ENCODE results near the gene MRPL57. TPM values are rescaled to one million over a fixed set of nuclear protein-coding genes. Genes with fewer than 3 reads are reported as not detected.
A peak's percentile ranks its signal among the peaks of the same experiment; 100 is the strongest.
"Not testable (repeated sequence)": the region's sequence is repeated elsewhere in the genome, so short reads cannot be mapped to it uniquely, and the experiment has no call there.

Gene MRPL57
- 10 to 100 TPM; 26.1 to 26.8 TPM for total RNA-seq

DNA sequence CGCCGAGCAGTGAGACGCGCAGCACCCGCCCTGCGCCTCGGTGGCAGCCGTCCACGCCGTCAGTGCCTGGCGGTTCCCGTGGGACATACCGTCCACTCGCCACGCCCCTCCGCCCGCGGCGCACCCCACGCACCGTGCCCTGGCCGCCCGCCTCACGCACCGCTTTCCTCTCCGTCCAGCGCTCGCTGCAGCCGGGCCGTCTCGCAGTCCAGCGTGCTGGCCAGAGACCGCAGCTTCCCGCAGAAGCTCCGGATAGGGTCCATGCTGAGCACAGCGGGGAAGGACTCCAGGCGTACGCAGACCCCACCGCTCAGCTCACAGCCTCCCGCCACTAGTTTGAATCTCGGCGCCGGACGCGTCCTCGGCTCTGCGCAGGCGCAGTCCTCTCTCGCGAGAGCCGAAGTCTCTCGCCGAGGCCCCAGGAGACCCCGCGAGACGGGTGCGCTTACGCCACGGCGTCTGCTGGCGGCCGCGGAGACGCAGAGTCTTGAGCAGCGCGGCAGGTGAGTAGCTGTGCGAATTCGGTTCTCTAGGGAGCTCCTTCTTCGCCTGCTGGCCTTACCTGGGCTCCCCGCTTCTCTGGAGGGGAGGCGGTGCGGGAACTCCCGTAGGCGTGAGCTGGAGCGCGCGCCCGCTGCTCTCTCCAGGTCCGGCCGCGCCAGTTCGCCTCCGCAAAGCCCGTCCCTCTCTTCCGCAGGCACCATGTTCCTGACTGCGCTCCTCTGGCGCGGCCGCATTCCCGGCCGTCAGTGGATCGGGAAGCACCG is at the start of gene MRPL57, which contains the start of gene SKA3:
Gene MRPL57, plus strand, starts transcription at position 444 of the 767 bp plus-strand sequence. Its CDS starts 259 bp downstream, at position 703.
Gene SKA3, minus strand, starts transcription at position 338 of the 767 bp plus-strand sequence. Its CDS starts 75 bp downstream, at position 263.
- Mint-ChIP-seq H3K4me3 (peak within 1 kb of the TSS; percentile 96), H3K27me3 (no peaks in the 10 kb centered on the region), H3K27ac (peak within 1 kb of the TSS; percentile 97), H3K4me1 (peaks cover 15% of the 10 kb centered on the region), H3K36me3 (peaks cover 36% of the 10 kb centered on the region), H3K9me3 (no peaks in the 10 kb centered on the region)
- peak; percentile 96 for DNase-seq

DNA sequence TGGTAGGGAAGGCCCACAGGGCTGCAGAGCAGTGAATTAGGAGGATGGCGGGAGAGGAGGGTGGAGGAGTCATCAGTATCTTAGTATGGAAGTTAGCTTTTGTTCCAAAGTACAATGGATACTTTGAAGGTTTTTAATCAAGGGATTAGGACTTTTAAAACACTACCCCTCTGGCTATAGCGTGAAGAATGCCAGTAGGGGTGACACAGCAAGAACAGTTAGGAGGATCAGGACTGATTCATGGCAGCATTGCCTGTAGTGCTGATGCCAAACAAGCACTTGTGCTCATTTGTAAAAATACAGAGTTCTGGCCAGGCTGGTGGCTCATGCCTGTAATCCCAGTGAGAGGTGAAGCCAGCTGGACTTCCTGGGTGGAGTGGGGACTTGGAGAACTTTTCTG is 46.3 kb upstream of the MRPL57 start:
- Mint-ChIP-seq H3K27ac (no peak overlapping the region), H3K4me3 (no peak overlapping the region), H3K36me3 (no peaks in the 10 kb centered on the region), H3K4me1 (no peaks in the 10 kb centered on the region), H3K9me3 (no peaks in the 10 kb centered on the region), H3K27me3 (peaks cover 6% of the 10 kb centered on the region)
- no peak for DNase-seq

DNA sequence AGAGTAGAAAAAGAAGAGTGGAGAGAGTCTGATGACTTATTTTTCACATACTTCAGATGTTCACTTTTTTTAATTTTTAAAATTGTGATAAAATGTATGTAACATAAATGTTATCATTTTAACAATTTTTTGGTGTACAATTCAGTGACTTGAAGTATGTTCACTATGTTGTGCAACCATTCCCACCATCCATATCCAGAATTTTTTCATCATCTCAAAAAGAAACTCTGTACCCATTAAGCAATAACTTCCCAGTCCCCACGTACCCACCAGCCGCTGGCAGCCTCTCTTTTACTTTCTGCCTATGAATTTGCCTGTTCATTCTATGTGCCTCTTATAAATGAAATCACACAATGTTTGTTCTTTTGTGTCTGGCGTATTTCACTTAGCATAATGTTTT is 43.4 kb upstream of the MRPL57 start:
- Mint-ChIP-seq H3K27ac (no peak overlapping the region), H3K9me3 (no peaks in the 10 kb centered on the region), H3K36me3 (no peaks in the 10 kb centered on the region), H3K4me1 (no peaks in the 10 kb centered on the region), H3K4me3 (no peak overlapping the region), H3K27me3 (peaks cover 12% of the 10 kb centered on the region)
- DNase-seq, result no peak

DNA sequence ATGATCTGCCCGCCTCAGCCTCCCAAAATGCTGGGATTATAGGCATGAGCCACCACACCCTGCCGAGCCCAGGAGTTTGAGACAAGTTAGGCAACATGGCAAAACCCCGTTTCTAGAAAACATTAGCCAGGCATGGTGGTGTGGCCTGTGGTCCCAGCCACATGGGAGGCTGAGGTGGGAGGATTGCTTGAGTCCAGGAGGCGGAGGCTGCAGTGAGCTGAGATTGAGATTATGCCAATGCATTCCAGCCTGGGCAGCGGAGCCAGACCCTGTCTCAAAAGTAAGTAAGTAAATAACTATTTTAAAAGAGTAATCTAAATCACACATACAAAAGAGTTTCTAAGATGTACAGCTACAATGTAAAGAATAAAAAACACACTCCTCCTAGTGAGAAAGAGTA is 42.0 kb upstream of the MRPL57 start:
- Mint-ChIP-seq H3K4me1 (peaks cover under 1% of the 10 kb centered on the region), H3K27ac (no peak overlapping the region), H3K27me3 (peaks cover 12% of the 10 kb centered on the region), H3K36me3 (peaks cover 2% of the 10 kb centered on the region), H3K4me3 (no peak overlapping the region), H3K9me3 (no peaks in the 10 kb centered on the region)
- DNase-seq, result no peak

DNA sequence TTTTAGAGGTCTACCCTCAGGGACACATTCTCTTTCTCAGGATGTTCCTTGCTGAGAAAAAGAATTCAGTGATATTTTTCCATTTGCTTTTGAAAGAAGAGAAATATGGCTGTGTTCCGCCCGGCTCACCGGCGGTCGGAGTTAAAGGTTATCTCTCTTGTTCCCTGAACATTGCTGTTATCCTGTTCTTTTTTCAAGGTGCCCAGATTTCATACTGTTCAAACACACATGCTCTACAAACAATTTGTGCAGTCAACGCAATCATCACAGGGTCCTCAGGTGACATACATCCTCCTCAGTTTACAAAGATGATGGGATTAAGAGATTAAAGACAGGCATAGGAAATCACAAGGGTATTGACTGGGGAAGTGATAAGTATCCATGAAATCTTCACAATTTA is 40.6 kb upstream of the MRPL57 start:
- not testable (repeated sequence) for H3K27ac Mint-ChIP-seq, H3K4me1 Mint-ChIP-seq, H3K9me3 Mint-ChIP-seq, DNase-seq, H3K4me3 Mint-ChIP-seq
- H3K36me3 Mint-ChIP-seq, result peaks cover 12% of the 10 kb centered on the region
- peaks cover 12% of the 10 kb centered on the region for H3K27me3 Mint-ChIP-seq

DNA sequence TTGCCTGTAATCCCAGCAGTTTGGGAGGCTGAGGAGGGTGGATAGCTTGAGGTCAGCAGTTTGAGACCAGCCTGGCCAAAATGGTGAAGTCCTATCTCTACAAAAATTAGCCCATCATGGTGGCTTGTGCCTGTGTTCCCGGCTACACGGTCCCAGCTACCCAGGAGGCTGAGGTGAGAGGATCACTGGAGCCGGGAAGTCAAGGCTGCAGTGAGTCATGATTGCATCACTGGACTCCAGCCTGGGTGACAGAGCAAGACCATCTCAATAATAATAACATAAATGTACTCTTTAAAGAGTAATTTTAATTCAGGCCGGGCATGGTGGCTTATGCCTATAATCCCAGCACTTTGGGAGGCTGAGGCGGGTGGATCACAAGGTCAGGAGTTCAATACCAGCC is 38.8 kb upstream of the MRPL57 start:
- DNase-seq, result no peak
- H3K27ac Mint-ChIP-seq, result no peak overlapping the region
- no peaks in the 10 kb centered on the region for H3K9me3 Mint-ChIP-seq
- H3K4me1 Mint-ChIP-seq, result peaks cover 5% of the 10 kb centered on the region
- H3K27me3 Mint-ChIP-seq, result peaks cover 12% of the 10 kb centered on the region
- no peak overlapping the region for H3K4me3 Mint-ChIP-seq
- H3K36me3 Mint-ChIP-seq, result peaks cover 24% of the 10 kb centered on the region

DNA sequence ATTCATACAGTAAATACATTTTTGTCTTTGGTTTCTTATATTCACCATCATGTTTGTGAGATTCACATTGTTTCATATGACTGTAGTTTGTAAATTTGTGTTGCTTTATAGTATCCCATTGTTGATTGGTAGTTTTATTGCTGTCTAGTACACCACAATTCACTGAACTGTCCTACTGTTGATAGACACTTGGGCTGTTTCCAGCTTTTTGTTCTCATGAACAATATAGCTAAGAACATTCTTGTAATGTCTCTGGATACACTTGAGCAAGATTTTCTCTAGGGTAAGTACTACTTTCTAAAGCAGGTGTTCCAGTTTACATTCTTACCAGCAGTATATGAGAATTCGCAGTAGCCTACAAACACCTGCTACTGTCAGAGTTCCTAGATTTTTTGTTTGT is 37.9 kb upstream of the MRPL57 start:
- H3K36me3 Mint-ChIP-seq, result peaks cover 32% of the 10 kb centered on the region
- peaks cover 8% of the 10 kb centered on the region for H3K27me3 Mint-ChIP-seq
- H3K27ac Mint-ChIP-seq, result peak overlapping the region; percentile 65
- H3K9me3 Mint-ChIP-seq, result no peaks in the 10 kb centered on the region
- H3K4me3 Mint-ChIP-seq, result peak overlapping the region; percentile 47
- DNase-seq, result no peak
- peaks cover 14% of the 10 kb centered on the region for H3K4me1 Mint-ChIP-seq

DNA sequence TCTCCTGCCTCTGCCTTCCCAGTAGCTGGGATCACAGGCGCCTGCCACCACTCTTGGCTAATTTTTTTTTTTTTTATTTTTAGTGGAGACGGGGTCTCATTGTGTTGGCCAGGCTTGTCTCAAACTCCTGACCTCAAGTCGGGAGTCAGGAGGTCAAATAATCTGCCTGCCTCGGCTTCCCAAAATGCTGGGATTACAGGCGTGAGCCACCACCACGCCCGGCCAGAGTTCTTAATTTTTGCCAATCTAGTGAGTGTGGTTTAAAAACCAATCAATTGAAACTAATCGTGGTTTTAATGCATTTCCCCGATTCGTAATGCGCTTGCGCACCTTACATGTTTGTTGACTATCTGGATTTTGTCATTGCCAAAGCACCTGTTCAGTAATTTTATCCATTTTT is 37.1 kb upstream of the MRPL57 start:
- no peaks in the 10 kb centered on the region for H3K9me3 Mint-ChIP-seq
- peak overlapping the region; percentile 97 for H3K4me3 Mint-ChIP-seq
- peaks cover 35% of the 10 kb centered on the region for H3K36me3 Mint-ChIP-seq
- H3K27me3 Mint-ChIP-seq, result peaks cover 8% of the 10 kb centered on the region
- H3K27ac Mint-ChIP-seq, result peak overlapping the region; percentile 97
- peaks cover 20% of the 10 kb centered on the region for H3K4me1 Mint-ChIP-seq
- no peak for DNase-seq

DNA sequence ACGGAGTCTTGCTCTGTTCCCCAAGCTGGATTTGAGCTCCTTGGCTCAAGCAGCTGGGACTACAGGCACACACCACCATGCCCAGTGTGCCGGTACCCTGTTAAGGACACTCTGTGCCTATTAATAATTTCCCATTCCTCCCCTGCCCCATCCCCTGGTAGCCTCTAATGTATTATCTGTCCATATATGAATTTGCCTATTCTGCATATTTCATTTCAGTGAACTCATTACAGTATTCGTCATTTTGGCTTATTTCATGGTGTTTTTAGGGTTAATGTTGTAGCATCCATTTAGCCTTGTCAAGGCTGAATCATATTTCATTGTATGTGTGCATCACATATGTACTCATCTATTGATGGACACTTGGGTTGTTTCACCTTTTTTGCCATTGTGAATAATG is 33.7 kb upstream of the MRPL57 start:
- Mint-ChIP-seq H3K4me1 (peaks cover 25% of the 10 kb centered on the region), H3K27ac (peak overlapping the region; percentile 62), H3K36me3 (peaks cover 41% of the 10 kb centered on the region), H3K9me3 (no peaks in the 10 kb centered on the region), H3K4me3 (peak overlapping the region; percentile 65), H3K27me3 (no peaks in the 10 kb centered on the region)
- DNase-seq, result no peak

DNA sequence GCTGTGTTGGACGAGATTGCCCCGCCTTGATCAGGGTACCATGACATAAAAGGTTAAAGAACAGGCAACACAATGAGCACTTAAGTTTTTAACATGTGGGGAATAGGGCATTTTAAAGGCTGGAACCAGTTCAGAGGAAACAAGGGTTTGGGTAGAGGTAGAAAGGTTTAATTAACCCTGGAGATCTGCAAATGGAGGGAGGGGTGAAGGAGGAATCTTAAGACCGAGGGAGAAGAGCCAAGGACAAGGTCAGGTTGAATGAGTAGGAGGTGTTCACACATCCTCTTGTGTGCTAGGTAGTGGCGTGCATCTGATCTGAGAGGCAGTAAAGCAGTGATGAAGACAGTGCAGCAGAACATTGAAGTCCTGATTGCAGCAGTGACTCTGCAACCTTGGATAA is 28.6 kb upstream of the MRPL57 start:
- H3K9me3 Mint-ChIP-seq, result no peaks in the 10 kb centered on the region
- peak overlapping the region; percentile 13 for H3K27ac Mint-ChIP-seq
- peaks cover 18% of the 10 kb centered on the region for H3K36me3 Mint-ChIP-seq
- peaks cover 27% of the 10 kb centered on the region for H3K4me1 Mint-ChIP-seq
- H3K4me3 Mint-ChIP-seq, result no peak overlapping the region
- no peak for DNase-seq
- H3K27me3 Mint-ChIP-seq, result no peaks in the 10 kb centered on the region

DNA sequence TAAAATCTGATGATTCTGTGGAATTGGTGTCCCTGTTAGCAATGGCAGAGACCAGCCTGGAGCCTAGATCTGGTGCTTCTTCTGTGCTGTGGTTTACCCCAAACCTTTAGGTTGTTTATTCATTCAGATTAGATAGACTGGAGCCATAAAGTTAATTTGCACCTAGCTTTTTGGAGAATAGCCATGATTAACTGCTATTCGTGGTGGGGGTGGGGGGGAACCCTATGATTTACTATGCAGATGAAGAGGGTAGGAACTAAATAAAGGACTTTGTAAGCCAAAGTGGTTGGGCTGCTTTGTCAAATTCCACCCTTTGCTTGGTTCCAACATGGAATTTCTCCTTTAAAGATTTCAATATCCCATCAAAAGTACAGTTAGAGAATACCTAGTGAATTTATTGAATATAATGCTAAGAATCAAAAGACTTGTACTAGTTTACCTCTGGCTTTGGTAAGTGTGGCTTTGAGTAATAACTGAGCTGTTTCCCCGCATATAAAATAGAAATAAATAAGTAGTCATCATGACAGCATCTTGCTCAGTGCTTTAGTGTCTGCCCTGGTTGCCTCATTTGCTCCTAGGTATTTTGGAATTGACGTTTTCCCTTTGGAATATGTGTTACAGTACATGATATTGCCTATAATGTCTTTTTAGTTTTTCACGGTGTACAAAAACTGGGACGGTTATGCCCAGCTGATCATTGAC is 27.8 kb upstream of the MRPL57 start:
- Mint-ChIP-seq H3K4me3 (no peak overlapping the region), H3K4me1 (peaks cover 18% of the 10 kb centered on the region), H3K27me3 (no peaks in the 10 kb centered on the region), H3K27ac (peak overlapping the region; percentile 6), H3K36me3 (peaks cover 15% of the 10 kb centered on the region), H3K9me3 (no peaks in the 10 kb centered on the region)
- DNase-seq, result no peak

DNA sequence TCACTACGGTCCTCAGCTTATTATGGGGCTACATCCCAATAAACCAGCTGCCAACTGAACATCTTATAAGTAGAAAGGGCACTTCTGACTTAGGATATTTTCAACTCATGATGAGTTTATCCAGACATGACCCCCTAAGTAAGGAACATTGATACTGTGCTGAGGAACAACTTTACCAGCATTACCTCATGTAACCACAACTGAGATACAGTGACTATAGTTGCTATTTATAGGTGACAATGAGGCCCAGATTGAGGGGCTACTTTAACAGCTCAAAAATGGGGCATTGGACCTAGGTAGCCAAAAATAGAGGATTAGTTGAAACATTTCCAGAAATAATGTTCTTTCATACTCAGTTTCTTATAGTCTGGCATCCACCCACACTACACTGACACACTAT is 26.9 kb upstream of the MRPL57 start:
- no peaks in the 10 kb centered on the region for H3K9me3 Mint-ChIP-seq
- peak overlapping the region; percentile 6 for H3K27ac Mint-ChIP-seq
- no peak for DNase-seq
- no peaks in the 10 kb centered on the region for H3K27me3 Mint-ChIP-seq
- no peak overlapping the region for H3K4me3 Mint-ChIP-seq
- peaks cover 18% of the 10 kb centered on the region for H3K36me3 Mint-ChIP-seq
- peaks cover 12% of the 10 kb centered on the region for H3K4me1 Mint-ChIP-seq

DNA sequence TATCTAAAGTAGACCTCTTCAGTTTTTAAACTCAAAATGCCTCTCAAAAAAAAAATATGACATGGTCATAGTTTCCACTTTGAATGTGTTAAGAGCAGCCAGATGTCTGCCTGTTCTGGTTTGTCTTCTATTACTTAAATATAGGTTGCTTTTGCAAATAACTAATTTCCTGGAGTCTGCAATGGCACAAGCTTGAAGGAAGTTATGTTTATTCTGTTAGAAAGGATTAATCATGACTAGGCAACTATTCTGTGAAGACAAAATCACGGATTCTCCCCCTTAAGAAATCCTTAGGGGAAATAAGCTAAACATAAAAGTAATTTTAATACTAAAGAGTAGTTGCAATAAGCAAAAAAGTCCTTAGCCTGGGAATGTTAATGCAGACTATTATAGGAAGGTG is 26.4 kb upstream of the MRPL57 start:
- no peaks in the 10 kb centered on the region for H3K27me3 Mint-ChIP-seq
- H3K4me1 Mint-ChIP-seq, result peaks cover 11% of the 10 kb centered on the region
- H3K36me3 Mint-ChIP-seq, result peaks cover 21% of the 10 kb centered on the region
- H3K27ac Mint-ChIP-seq, result no peak overlapping the region
- no peak for DNase-seq
- no peaks in the 10 kb centered on the region for H3K9me3 Mint-ChIP-seq
- H3K4me3 Mint-ChIP-seq, result no peak overlapping the region

DNA sequence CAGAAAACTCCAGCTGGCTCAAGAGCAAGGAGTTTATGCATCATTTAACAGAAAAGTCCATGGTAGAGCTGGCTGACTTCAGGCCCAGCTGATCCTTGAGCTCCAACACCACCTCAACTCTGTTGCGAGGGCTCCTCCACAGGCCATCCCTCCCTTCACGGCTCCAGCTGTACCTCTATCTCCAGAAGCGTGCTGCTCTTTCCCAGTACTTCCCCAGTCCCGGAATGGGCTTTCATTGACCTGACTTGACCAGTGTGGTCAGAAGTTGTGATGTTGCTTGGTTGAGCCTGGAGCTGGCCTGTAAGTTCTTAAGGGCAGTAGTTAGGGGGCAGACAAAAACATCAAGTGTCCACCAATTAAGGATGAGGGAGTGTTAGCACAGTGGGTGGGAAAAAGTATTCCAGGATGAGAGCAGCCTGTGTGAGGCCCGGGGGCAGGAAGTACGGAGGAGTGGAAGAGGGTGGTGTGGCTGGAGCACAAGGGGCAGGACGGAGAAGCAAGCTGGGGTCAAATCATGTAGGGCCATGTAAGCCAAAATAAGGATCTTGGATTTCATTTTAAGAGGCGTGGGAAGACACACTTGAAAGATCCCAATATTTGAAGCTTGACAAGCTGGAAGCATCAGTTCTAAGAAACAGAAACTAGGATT is 24.1 kb upstream of the MRPL57 start:
- no peak for DNase-seq
- no peak overlapping the region for H3K27ac Mint-ChIP-seq
- no peaks in the 10 kb centered on the region for H3K27me3 Mint-ChIP-seq
- H3K36me3 Mint-ChIP-seq, result peaks cover 26% of the 10 kb centered on the region
- no peak overlapping the region for H3K4me3 Mint-ChIP-seq
- H3K4me1 Mint-ChIP-seq, result peaks cover 9% of the 10 kb centered on the region
- no peaks in the 10 kb centered on the region for H3K9me3 Mint-ChIP-seq

DNA sequence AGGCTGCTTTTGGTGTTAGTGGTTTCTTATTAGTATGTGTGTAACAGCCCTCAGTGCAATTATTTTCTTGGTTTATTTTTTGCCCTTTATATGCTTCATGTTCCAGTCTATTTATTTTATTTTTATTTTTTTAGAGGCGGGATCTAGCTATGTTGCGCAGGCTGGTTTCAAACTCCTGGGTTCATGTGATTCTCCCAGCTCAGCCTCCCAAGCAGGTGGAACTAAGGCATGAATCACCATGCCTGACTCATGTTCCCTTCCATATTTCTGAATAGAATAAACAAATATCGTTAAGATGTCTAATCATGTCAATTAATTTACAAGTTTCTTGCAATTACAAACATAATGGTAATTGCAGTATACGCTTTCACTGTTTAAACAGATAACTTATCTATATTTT is 11.8 kb upstream of the MRPL57 start:
- Mint-ChIP-seq H3K27ac (no peak overlapping the region), H3K4me1 (no peaks in the 10 kb centered on the region), H3K27me3 (no peaks in the 10 kb centered on the region), H3K9me3 (no peaks in the 10 kb centered on the region), H3K4me3 (no peak overlapping the region), H3K36me3 (peaks cover 28% of the 10 kb centered on the region)
- no peak for DNase-seq
